ENCODE data around the gene RPUSD3. TPM values are rescaled to one million over a fixed set of nuclear protein-coding genes. Genes with fewer than 3 reads are reported as not detected.

Gene RPUSD3
- total and polyA plus RNA-seq, 9 of the 15 experiments (the other 6 are each of a cell fraction or from before 2014, with no cell fraction given): 13.8 to 99.0 (median 59.3) TPM

DNA sequence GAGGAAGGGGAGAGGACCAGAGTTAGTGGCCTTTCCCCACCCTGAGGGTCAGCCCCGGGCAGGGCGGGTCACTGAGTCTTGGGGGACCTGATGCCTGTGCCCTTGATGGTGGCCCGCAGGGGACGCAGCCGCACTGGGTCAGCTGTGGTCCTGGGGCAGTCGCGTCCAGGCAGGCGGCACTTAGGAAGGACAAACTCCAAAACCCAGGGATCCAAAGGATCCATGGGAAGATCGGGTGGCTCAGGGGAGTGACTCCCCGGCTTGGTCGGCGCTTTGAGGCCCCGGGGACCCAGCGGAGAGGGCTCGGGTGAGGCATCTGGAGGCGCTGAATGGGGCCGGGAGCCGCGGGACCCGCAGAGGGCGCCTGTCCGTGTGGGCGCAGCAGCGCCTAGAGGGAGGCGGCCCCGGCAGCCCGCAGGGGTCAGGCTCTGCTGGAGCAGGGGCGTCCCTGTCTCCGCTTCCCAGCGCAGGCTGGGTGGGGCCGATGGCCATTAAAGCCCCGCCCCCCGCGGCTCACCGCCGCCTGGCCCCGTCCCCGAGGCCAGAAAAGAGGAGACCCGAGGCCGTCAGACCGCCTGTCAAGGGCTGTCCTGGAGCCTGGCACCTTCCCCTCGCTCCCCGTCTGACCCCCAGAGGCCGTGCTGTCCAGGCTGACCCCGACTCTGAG lies 18.7 kb upstream of the RPUSD3 start (continued):
- TF ChIP-seq CHD4 (IDR thresholded peaks at IDR 0.05; ENCODE audit: insufficient read depth, insufficient replicate concordance, low read depth, low read length, poor library complexity, severe bottlenecking) (no peak), BRCA1 (IDR thresholded peaks at IDR 0.05) (no peak), BRCA1 (CRISPR knock-in tag; IDR thresholded peaks at IDR 0.05) (no peak), ZKSCAN8 (CRISPR knock-in tag; IDR thresholded peaks at IDR 0.05) (no peak), ADNP (tag; IDR thresholded peaks at IDR 0.05) (no peak), ZNF445 (CRISPR knock-in tag; IDR thresholded peaks at IDR 0.05; ENCODE audit: low read depth) (no peak), ZKSCAN3 (CRISPR knock-in tag; IDR thresholded peaks at IDR 0.05) (no peak), SPI1 (IDR thresholded peaks at IDR 0.05; ENCODE audit: borderline replicate concordance, low read depth, low read length) (no peak), SMARCA4 (IDR thresholded peaks at IDR 0.05) (peak; percentile 55; the same call in 1 of the 2 replicates), NFATC3 (IDR thresholded peaks at IDR 0.05) (no peak), FUS (optimal IDR thresholded peaks at IDR 0.05; ENCODE audit: low read depth, low read length) (peak; percentile 34), PML (IDR thresholded peaks at IDR 0.05; ENCODE audit: low read length) (peak; percentile 58; the same call in 1 of the 2 replicates), ASH1L (IDR thresholded peaks at IDR 0.05; ENCODE audit: borderline replicate concordance, low read depth, partially characterized antibody) (no peak), ZNF324 (CRISPR knock-in tag; IDR thresholded peaks at IDR 0.05) (no peak), ZKSCAN1 (IDR thresholded peaks at IDR 0.05; ENCODE audit: low read depth, low read length) (peak; percentile 67; the same call in 1 of the 2 replicates)
- TF ChIP-seq, protein P1, sequence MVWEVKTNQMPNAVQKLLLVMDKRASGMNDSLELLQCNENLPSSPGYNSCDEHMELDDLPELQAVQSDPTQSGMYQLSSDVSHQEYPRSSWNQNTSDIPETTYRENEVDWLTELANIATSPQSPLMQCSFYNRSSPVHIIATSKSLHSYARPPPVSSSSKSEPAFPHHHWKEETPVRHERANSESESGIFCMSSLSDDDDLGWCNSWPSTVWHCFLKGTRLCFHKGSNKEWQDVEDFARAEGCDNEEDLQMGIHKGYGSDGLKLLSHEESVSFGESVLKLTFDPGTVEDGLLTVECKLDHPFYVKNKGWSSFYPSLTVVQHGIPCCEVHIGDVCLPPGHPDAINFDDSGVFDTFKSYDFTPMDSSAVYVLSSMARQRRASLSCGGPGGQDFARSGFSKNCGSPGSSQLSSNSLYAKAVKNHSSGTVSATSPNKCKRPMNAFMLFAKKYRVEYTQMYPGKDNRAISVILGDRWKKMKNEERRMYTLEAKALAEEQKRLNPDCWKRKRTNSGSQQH (CRISPR knock-in tag; IDR thresholded peaks at IDR 0.05): no peak
- TF ChIP-seq, protein P2, sequence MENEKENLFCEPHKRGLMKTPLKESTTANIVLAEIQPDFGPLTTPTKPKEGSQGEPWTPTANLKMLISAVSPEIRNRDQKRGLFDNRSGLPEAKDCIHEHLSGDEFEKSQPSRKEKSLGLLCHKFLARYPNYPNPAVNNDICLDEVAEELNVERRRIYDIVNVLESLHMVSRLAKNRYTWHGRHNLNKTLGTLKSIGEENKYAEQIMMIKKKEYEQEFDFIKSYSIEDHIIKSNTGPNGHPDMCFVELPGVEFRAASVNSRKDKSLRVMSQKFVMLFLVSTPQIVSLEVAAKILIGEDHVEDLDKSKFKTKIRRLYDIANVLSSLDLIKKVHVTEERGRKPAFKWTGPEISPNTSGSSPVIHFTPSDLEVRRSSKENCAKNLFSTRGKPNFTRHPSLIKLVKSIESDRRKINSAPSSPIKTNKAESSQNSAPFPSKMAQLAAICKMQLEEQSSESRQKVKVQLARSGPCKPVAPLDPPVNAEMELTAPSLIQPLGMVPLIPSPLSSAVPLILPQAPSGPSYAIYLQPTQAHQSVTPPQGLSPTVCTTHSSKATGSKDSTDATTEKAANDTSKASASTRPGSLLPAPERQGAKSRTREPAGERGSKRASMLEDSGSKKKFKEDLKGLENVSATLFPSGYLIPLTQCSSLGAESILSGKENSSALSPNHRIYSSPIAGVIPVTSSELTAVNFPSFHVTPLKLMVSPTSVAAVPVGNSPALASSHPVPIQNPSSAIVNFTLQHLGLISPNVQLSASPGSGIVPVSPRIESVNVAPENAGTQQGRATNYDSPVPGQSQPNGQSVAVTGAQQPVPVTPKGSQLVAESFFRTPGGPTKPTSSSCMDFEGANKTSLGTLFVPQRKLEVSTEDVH (IDR thresholded peaks at IDR 0.05; ENCODE audit: low read depth, partially characterized antibody): peak; percentile 35
- TF ChIP-seq, protein P3, sequence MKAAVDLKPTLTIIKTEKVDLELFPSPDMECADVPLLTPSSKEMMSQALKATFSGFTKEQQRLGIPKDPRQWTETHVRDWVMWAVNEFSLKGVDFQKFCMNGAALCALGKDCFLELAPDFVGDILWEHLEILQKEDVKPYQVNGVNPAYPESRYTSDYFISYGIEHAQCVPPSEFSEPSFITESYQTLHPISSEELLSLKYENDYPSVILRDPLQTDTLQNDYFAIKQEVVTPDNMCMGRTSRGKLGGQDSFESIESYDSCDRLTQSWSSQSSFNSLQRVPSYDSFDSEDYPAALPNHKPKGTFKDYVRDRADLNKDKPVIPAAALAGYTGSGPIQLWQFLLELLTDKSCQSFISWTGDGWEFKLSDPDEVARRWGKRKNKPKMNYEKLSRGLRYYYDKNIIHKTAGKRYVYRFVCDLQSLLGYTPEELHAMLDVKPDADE (conservative IDR thresholded peaks at IDR 0.05; ENCODE audit: control insufficient read depth, low read depth, low read length): peak; percentile 79

All from K562 (cell line).